ENCODE results near the gene CIITA. TPM values are rescaled to one million over a fixed set of nuclear protein-coding genes. Genes with fewer than 3 reads are reported as not detected.

CIITA gene
- total RNA-seq, 1 experiment from 2014 or later, result not detected

- Mint-ChIP-seq H3K27me3 (ENCODE audit: insufficient read depth, unreplicated experiment) (no peaks in the 10 kb centered on the region), H3K4me3 (ENCODE audit: unreplicated experiment) (no peak overlapping the region), H3K36me3 (ENCODE audit: insufficient read depth, unreplicated experiment) (peaks cover 35% of the 10 kb centered on the region), H3K4me1 (ENCODE audit: insufficient read depth, unreplicated experiment) (peaks cover 5% of the 10 kb centered on the region), H3K27ac (ENCODE audit: low read depth, unreplicated experiment) (no peak overlapping the region), H3K9me3 (ENCODE audit: unreplicated experiment) (no peaks in the 10 kb centered on the region)
- ChIA-PET POLR2A (interaction anchor here (0.5 to 3.2 kb wide), 2 partner anchors 285 to 844 kb away, joined by 3 to 26 read pairs; partner anchors contain the start of gene SOCS1), CTCF (interaction anchor here (0.6 to 21.5 kb wide), 22 partner anchors 8 to 434 kb away, joined by 3 to 342 read pairs (median 4); partner anchors contain the start of gene SOCS1)
- intact Hi-C loops (cut with micrococcal nuclease), result loop anchor here (1.0 to 10.0 kb wide), 4 partner anchors 107 to 743 kb away; no protein-coding TSS in a partner anchor
- peak; percentile 69 for DNase-seq (ENCODE audit: unreplicated experiment)
- TF ChIP-seq CTCF (IDR thresholded peaks at IDR 0.05; ENCODE audit: unreplicated experiment), result peak; percentile 72
- no TSS peak for BruUV-seq (replicated peaks)
Measured at GRCh38 chr16:10971560-10971961, 94.6 kb downstream of the CIITA start.

DNA sequence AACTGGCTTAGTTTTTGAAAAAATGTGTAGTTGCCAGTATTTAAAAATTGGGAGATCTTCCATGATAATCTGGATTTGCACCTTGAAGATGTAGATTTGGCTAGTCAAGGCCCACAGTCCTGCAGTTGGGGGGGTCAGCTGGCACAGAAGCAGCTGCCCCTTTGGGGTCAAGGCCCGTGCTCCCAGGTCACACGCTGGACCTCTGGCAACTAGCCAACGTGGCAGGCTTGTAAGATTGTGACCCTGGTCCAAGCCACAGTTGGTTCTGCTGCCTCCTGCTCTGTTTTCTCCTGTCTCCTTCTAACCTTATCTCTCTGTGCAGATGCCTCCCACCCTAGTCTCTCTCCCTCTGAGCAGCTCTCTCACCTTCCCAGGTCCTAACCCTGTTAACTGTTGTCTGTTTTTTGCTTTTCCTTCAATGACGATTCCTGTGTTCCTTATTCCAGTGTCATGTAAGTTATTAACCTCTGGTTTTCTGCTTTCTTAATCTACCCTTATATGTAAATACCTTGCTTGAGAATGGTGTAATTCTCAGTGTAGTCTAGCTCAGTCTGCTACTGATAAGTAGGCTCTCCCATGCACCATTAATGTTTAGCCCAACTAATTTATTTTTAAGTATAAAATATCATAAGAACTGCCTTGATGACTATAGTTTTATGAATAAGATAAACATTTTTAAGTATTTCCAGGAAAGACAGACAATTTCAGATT lies 95.3 kb downstream of the CIITA start:
- no peak overlapping the region for H3K4me3 Mint-ChIP-seq (ENCODE audit: unreplicated experiment)
- intact Hi-C loops (cut with micrococcal nuclease), result loop anchor here (10.0 kb wide), 1 partner anchor 743 kb away; no protein-coding TSS in a partner anchor
- H3K27ac Mint-ChIP-seq (ENCODE audit: low read depth, unreplicated experiment), result peak overlapping the region; percentile 11
- POLR2A ChIA-PET, result interaction anchor here (0.7 to 1.3 kb wide), 2 partner anchors 284 to 877 kb away, joined by 4 to 5 read pairs; partner anchors contain the start of gene SOCS1
- peaks cover 39% of the 10 kb centered on the region for H3K36me3 Mint-ChIP-seq (ENCODE audit: insufficient read depth, unreplicated experiment)
- CTCF ChIA-PET, result interaction anchor here (0.6 to 21.5 kb wide), 12 partner anchors 8 to 799 kb away, joined by 3 to 342 read pairs (median 4); partner anchors contain the start of gene SOCS1
- H3K27me3 Mint-ChIP-seq (ENCODE audit: insufficient read depth, unreplicated experiment), result no peaks in the 10 kb centered on the region
- TF ChIP-seq CTCF (IDR thresholded peaks at IDR 0.05; ENCODE audit: unreplicated experiment), result no peak
- peaks cover 5% of the 10 kb centered on the region for H3K4me1 Mint-ChIP-seq (ENCODE audit: insufficient read depth, unreplicated experiment)
- BruUV-seq (replicated peaks), result no TSS peak
- H3K9me3 Mint-ChIP-seq (ENCODE audit: unreplicated experiment), result no peaks in the 10 kb centered on the region
- no peak for DNase-seq (ENCODE audit: unreplicated experiment)

GRCh38 chr16:10972819-10973464 lies 95.9 kb downstream of the CIITA start:
- Mint-ChIP-seq H3K27ac (ENCODE audit: low read depth, unreplicated experiment) (peak overlapping the region; percentile 11), H3K36me3 (ENCODE audit: insufficient read depth, unreplicated experiment) (peaks cover 45% of the 10 kb centered on the region), H3K27me3 (ENCODE audit: insufficient read depth, unreplicated experiment) (no peaks in the 10 kb centered on the region), H3K4me3 (ENCODE audit: unreplicated experiment) (no peak overlapping the region), H3K4me1 (ENCODE audit: insufficient read depth, unreplicated experiment) (peaks cover 5% of the 10 kb centered on the region), H3K9me3 (ENCODE audit: unreplicated experiment) (no peaks in the 10 kb centered on the region)
- POLR2A ChIA-PET, result interaction anchor here (0.7 to 1.3 kb wide), 2 partner anchors 284 to 877 kb away, joined by 4 to 5 read pairs; partner anchors contain the start of gene SOCS1
- BruUV-seq (replicated peaks), result no TSS peak
- DNase-seq (ENCODE audit: unreplicated experiment), result no peak
- intact Hi-C loops (cut with micrococcal nuclease), result loop anchor here (10.0 kb wide), 1 partner anchor 742 kb away; no protein-coding TSS in a partner anchor
- CTCF ChIA-PET, result interaction anchor here (0.6 to 21.5 kb wide), 10 partner anchors 9 to 799 kb away, joined by 3 to 342 read pairs (median 4); partner anchors contain the start of gene SOCS1
- no peak for TF ChIP-seq CTCF (IDR thresholded peaks at IDR 0.05; ENCODE audit: unreplicated experiment)

DNA sequence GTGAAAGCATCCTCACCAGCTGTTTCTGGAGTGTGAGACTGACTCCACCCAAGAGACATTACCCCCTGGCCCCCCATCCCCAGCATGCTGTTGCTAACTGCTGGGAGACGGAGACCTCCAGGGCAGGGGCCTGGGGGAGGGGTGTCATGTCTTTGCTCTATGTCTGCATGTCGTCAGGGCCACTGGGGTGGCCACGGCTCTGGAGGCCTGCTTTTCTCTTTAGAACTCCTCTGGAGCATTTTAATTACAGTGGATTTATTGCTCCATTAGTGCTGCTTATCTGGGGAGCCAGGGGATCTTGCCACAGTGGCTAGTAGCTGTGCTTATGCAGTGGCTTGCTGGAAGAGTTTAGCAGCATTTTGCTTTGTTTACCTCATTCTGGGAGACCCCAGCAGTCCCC lies 99.6 kb downstream of the CIITA start:
- intact Hi-C loops (cut with micrococcal nuclease), result loop anchor here (10.0 kb wide), 1 partner anchor 738 kb away; no protein-coding TSS in a partner anchor
- no TSS peak for BruUV-seq (replicated peaks)
- peaks cover 5% of the 10 kb centered on the region for H3K4me1 Mint-ChIP-seq (ENCODE audit: insufficient read depth, unreplicated experiment)
- no peak for DNase-seq (ENCODE audit: unreplicated experiment)
- no peak overlapping the region for H3K27ac Mint-ChIP-seq (ENCODE audit: low read depth, unreplicated experiment)
- TF ChIP-seq CTCF (IDR thresholded peaks at IDR 0.05; ENCODE audit: unreplicated experiment), result no peak
- no peak overlapping the region for H3K4me3 Mint-ChIP-seq (ENCODE audit: unreplicated experiment)
- ChIA-PET POLR2A (no interaction called here), CTCF (interaction anchor here (0.7 to 21.5 kb wide), 4 partner anchors 12 to 419 kb away, joined by 3 to 342 read pairs (median 4); partner anchors contain the start of gene SOCS1)
- H3K27me3 Mint-ChIP-seq (ENCODE audit: insufficient read depth, unreplicated experiment), result no peaks in the 10 kb centered on the region
- H3K36me3 Mint-ChIP-seq (ENCODE audit: insufficient read depth, unreplicated experiment), result peaks cover 40% of the 10 kb centered on the region
- no peaks in the 10 kb centered on the region for H3K9me3 Mint-ChIP-seq (ENCODE audit: unreplicated experiment)
